ENCODE results near the gene CLTCL1.

DNA sequence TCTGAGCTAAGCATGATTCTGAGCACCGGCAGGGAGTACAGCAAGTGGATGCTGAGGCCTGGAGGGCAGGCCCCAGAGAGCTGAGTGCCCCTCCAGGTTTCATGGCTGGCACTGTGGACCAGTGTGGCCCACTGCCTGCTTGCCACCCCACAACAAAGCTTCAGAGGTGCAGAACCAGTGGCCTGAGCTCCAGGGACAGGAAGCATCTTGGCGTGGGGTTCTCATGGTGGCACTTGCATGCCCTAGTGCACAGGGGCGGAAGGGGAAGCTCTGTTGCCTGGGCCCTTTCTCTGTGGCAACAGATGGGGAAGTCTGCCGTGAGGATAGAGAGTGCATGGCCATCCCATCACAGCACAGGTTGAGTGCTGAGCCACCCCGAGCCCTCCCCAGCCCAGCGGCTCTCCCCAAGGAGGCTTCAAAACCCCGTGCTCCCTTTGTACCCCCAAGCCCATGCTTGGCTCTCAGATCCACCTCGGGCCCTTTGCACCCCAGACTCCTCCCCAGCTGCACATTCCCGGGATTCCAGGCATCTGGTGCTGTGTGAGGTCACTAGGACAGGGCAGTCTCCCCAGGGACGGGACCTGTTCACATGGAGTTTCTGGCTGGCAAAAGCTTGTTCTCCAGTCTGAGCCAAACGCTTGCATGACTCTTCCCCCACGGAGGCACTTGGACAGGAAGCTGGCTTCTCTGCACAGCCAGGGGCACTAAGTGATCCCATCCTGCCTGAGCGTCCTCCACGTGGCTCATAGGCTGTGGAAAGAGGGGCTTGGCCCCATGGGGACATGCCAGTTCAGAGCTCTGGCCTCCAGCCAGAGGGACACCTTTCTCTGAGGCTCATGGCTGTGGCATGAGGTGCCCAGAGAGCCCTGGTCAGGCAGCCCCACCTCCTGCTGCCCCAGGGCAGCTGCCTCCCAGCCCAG is 117.2 kb downstream of the CLTCL1 start:
- TF ChIP-seq, protein P1, sequence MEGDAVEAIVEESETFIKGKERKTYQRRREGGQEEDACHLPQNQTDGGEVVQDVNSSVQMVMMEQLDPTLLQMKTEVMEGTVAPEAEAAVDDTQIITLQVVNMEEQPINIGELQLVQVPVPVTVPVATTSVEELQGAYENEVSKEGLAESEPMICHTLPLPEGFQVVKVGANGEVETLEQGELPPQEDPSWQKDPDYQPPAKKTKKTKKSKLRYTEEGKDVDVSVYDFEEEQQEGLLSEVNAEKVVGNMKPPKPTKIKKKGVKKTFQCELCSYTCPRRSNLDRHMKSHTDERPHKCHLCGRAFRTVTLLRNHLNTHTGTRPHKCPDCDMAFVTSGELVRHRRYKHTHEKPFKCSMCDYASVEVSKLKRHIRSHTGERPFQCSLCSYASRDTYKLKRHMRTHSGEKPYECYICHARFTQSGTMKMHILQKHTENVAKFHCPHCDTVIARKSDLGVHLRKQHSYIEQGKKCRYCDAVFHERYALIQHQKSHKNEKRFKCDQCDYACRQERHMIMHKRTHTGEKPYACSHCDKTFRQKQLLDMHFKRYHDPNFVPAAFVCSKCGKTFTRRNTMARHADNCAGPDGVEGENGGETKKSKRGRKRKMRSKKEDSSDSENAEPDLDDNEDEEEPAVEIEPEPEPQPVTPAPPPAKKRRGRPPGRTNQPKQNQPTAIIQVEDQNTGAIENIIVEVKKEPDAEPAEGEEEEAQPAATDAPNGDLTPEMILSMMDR (IDR thresholded peaks at IDR 0.05), result no peak
- no peak for TF ChIP-seq POLR2A (IDR thresholded peaks at IDR 0.05)

All from prostate gland (tissue), 2 donors.